IMR-90 (cell line): ENCODE measurements around the gene CHD6. TPM values are rescaled to one million over a fixed set of nuclear protein-coding genes. Genes with fewer than 3 reads are reported as not detected.

Experiments
- ATAC-seq: fragments of 200-7000 bp; cut with Tn5 transposase; 2 replicates; pipeline ENCODE4 v1.9.1; 2020; ENCODE audit warnings: low read depth, mild to moderate bottlenecking, moderate library complexity
- BruUV-seq: library from RNA; stranded (reverse); fragments of 400-500 nt; replicated peaks from 2 replicates; lab custom pipeline; 2021; lab: Mats Ljungman, UMichigan
- CTCF ChIA-PET: fragments of 300-600 bp; formaldehyde crosslinking; extraction: SDS; loops from one replicate; lab custom pipeline; 2021; ENCODE audit warnings: antibody characterized with exemption; lab: Yijun Ruan, JAX
- POLR2A ChIA-PET: fragments of 300-600 bp; sonication (Branson Sonifier 250); formaldehyde crosslinking; loops from one replicate; lab custom pipeline; 2022; ENCODE audit warnings: antibody characterized with exemption; ENCODE audit not compliant: unreplicated experiment; lab: Charles Lee
- DNase-seq: peaks from one replicate; pipeline ENCODE4 v3.0.0; 2013
- H2AFZ ChIP-seq: replicated peaks from 2 replicates; pipeline ENCODE3; 2013; ENCODE audit warnings: low read length, mild to moderate bottlenecking; ENCODE audit not compliant: poor library complexity
- H2AK5ac ChIP-seq: 2 replicates; pipeline ENCODE4 v1.6.1; 2013; ENCODE audit warnings: low read depth, low read length, inconsistent platforms
- H2AK9ac ChIP-seq: replicated peaks from 2 replicates; pipeline ENCODE3; 2013; ENCODE audit warnings: mild to moderate bottlenecking, low read depth, low read length, moderate library complexity; ENCODE audit not compliant: poor library complexity
- H2BK120ac ChIP-seq: 2 replicates; pipeline ENCODE4 v1.6.1; 2013; ENCODE audit warnings: low read depth, low read length, inconsistent platforms
- H2BK15ac ChIP-seq: 3 replicates; pipeline ENCODE4 v1.6.1; 2013; ENCODE audit warnings: low read depth, low read length, inconsistent platforms
- H2BK20ac ChIP-seq: 2 replicates; pipeline ENCODE4 v1.6.1; 2013; ENCODE audit warnings: low read depth, mild to moderate bottlenecking, inconsistent platforms, low read length, moderate library complexity
- H2BK5ac ChIP-seq: 2 replicates; pipeline ENCODE4 v1.6.1; 2013; ENCODE audit warnings: mild to moderate bottlenecking, low read depth, low read length, inconsistent platforms; ENCODE audit not compliant: poor library complexity, severe bottlenecking
- H3K14ac ChIP-seq: replicated peaks from 2 replicates; pipeline ENCODE4 v1.6.1; 2013; ENCODE audit warnings: low read depth, low read length, inconsistent platforms
- H3K18ac ChIP-seq: 2 replicates; pipeline ENCODE4 v1.6.1; 2013; ENCODE audit warnings: low read depth, low read length, control low read depth
- H3K23ac ChIP-seq: 2 replicates; pipeline ENCODE4 v1.6.1; 2013; ENCODE audit warnings: low read depth, low read length, inconsistent platforms
- H3K27ac ChIP-seq: 2 replicates; pipeline ENCODE4 v1.5.1; 2013; ENCODE audit warnings: mild to moderate bottlenecking, control low read depth, low read length; ENCODE audit not compliant: insufficient read depth
- H3K27me3 ChIP-seq: 2 replicates; pipeline ENCODE4 v1.6.1; 2013; ENCODE audit warnings: low read length; ENCODE audit not compliant: control insufficient read depth, insufficient read depth
- H3K36me3 ChIP-seq: 2 replicates; pipeline ENCODE4 v1.6.1; 2013; ENCODE audit warnings: low read length, mixed read lengths; ENCODE audit not compliant: control insufficient read depth, insufficient read depth
- H3K4ac ChIP-seq: 2 replicates; pipeline ENCODE4 v1.6.1; 2013; ENCODE audit warnings: low read depth, low read length, inconsistent platforms
- H3K4me1 ChIP-seq: 2 replicates; pipeline ENCODE4 v1.6.1; 2013; ENCODE audit warnings: low read length, mixed read lengths; ENCODE audit not compliant: control insufficient read depth, insufficient read depth
- H3K4me2 ChIP-seq: 2 replicates; pipeline ENCODE4 v1.6.1; 2013; ENCODE audit warnings: low read depth, mild to moderate bottlenecking, control low read depth, low read length, moderate library complexity
- H3K4me3 ChIP-seq: 2 replicates; pipeline ENCODE4 v1.5.1; 2013; ENCODE audit warnings: low read depth, mild to moderate bottlenecking, control low read depth, low read length, moderate library complexity; ENCODE audit not compliant: insufficient read depth
- H3K56ac ChIP-seq: 2 replicates; pipeline ENCODE4 v1.6.1; 2013; ENCODE audit warnings: low read length, inconsistent platforms; ENCODE audit not compliant: insufficient read depth; ENCODE audit errors: extremely low read depth
- H3K79me1 ChIP-seq, 2 experiments: 2 replicates each; pipeline ENCODE4 v1.6.1; 2013; ENCODE audit warnings: low read length in 2 of 2, inconsistent platforms in 1 of 2, low read depth in 1 of 2
- H3K9ac ChIP-seq: 2 replicates; pipeline ENCODE4 v1.6.1; 2013; ENCODE audit warnings: low read depth, low read length, control low read depth
- H3K9me1 ChIP-seq: 2 replicates; pipeline ENCODE4 v1.6.1; 2013; ENCODE audit warnings: low read length, inconsistent platforms; ENCODE audit not compliant: insufficient read depth
- H3K9me3 ChIP-seq: 2 replicates; pipeline ENCODE4 v1.6.1; 2013; ENCODE audit warnings: low read length; ENCODE audit not compliant: control insufficient read depth, insufficient read depth
- H4K20me1 ChIP-seq: 2 replicates; pipeline ENCODE4 v1.6.1; 2013; ENCODE audit warnings: low read length, inconsistent platforms; ENCODE audit not compliant: insufficient read depth
- H4K5ac ChIP-seq: 2 replicates; pipeline ENCODE4 v1.6.1; 2013; ENCODE audit warnings: mild to moderate bottlenecking, low read depth, low read length, control low read depth
- H4K8ac ChIP-seq, 2 experiments: 2 replicates each; pipeline ENCODE4 v1.6.1; 2013; ENCODE audit warnings: low read depth in 2 of 2, low read length in 2 of 2, control low read depth in 1 of 2, inconsistent platforms in 1 of 2
- H4K91ac ChIP-seq: 2 replicates; pipeline ENCODE4 v1.6.1; 2013; ENCODE audit warnings: low read depth, low read length, inconsistent platforms; ENCODE audit not compliant: insufficient read depth
- BHLHE40 ChIP-seq: fragments of 150-350 bp; IDR thresholded peaks from 2 replicates; pipeline ENCODE4 v1.6.1; 2016; ENCODE audit warnings: mild to moderate bottlenecking, low read depth, low read length
- CEBPB ChIP-seq: IDR thresholded peaks from 2 replicates; pipeline ENCODE4 v1.6.1; 2012; ENCODE audit warnings: low read depth, low read length, improper control_type of control experiment
- CHD1 ChIP-seq: IDR thresholded peaks from 2 replicates; pipeline ENCODE4 v1.6.1; 2012; ENCODE audit warnings: low read depth, low read length, improper control_type of control experiment
- CTCF ChIP-seq: conservative IDR thresholded peaks from 2 replicates; pipeline ENCODE4 v1.5.1; 2012; ENCODE audit warnings: mild to moderate bottlenecking, low read depth, low read length, improper control_type of control experiment
- ELK1 ChIP-seq: fragments of 150-350 bp; IDR thresholded peaks from 2 replicates; pipeline ENCODE4 v1.6.1; 2016; ENCODE audit warnings: low read depth, mild to moderate bottlenecking, low read length, moderate library complexity, borderline replicate concordance
- FOS ChIP-seq: fragments of 150-350 bp; IDR thresholded peaks from 2 replicates; pipeline ENCODE4 v1.6.1; 2016; ENCODE audit warnings: low read depth, low read length
- MAFK ChIP-seq: IDR thresholded peaks from 2 replicates; pipeline ENCODE4 v1.6.1; 2012; ENCODE audit warnings: low read depth, low read length, improper control_type of control experiment
- MAZ ChIP-seq: IDR thresholded peaks from 2 replicates; pipeline ENCODE4 v1.6.1; 2012; ENCODE audit warnings: low read depth, mild to moderate bottlenecking, low read length, improper control_type of control experiment, moderate library complexity, borderline replicate concordance
- MXI1 ChIP-seq: IDR thresholded peaks from 2 replicates; pipeline ENCODE4 v1.6.1; 2012; ENCODE audit warnings: low read depth, mild to moderate bottlenecking, low read length, moderate library complexity, borderline replicate concordance
- NFE2L2 ChIP-seq: fragments of 150-350 bp; IDR thresholded peaks from 2 replicates; pipeline ENCODE4 v1.6.1; 2016; ENCODE audit warnings: low read depth, mild to moderate bottlenecking, low read length
- POLR2A ChIP-seq: IDR thresholded peaks from 2 replicates; pipeline ENCODE4 v1.6.1; 2012; ENCODE audit warnings: mild to moderate bottlenecking, low read depth, low read length
- RAD21 ChIP-seq: IDR thresholded peaks from 2 replicates; pipeline ENCODE4 v1.6.1; 2012; ENCODE audit warnings: low read length, improper control_type of control experiment
- RCOR1 ChIP-seq: IDR thresholded peaks from 2 replicates; pipeline ENCODE4 v1.6.1; 2012; ENCODE audit warnings: mild to moderate bottlenecking, low read length, improper control_type of control experiment; ENCODE audit not compliant: insufficient replicate concordance
- RFX5 ChIP-seq: IDR thresholded peaks from 2 replicates; pipeline ENCODE4 v1.8.0; 2012; ENCODE audit warnings: low read depth, mild to moderate bottlenecking, low read length, moderate library complexity
- SMC3 ChIP-seq: fragments of 150-350 bp; IDR thresholded peaks from 2 replicates; pipeline ENCODE4 v1.6.1; 2016; ENCODE audit warnings: low read depth, mild to moderate bottlenecking, antibody characterized with exemption, low read length, moderate library complexity
- USF2 ChIP-seq: fragments of 150-350 bp; IDR thresholded peaks from 2 replicates; pipeline ENCODE4 v1.6.1; 2017; ENCODE audit warnings: mild to moderate bottlenecking, antibody characterized with exemption, low read length, low read depth
- whole genome bisulfite sequencing, 2 experiments: methylation state at CpG; one replicate each; pipeline versions ENCODE4 v1.1.5 to v1.1.7; 2013; ENCODE audit warnings: missing lambda C conversion rate in 2 of 2; ENCODE audit not compliant: insufficient read length in 1 of 2; ENCODE audit errors: extremely low coverage in 2 of 2; 5-methylcytosine and 5-hydroxymethylcytosine counted together
- dilution Hi-C: fragments of 300-500 bp; cut with HindIII; formaldehyde crosslinking; loops from one replicate; pipeline ENCODE4 v1.14.3; 2018; ENCODE audit warnings: low sequenced_read_pairs; ENCODE audit not compliant: unreplicated experiment
- in situ Hi-C: fragments of 300-500 bp; cut with MboI; formaldehyde crosslinking; loops from 3 replicates; pipeline ENCODE4 v1.14.3; 2019; ENCODE audit warnings: low sequenced_read_pairs, inconsistent platforms, mixed read lengths
- intact Hi-C: fragments of 100-400 bp; cut with micrococcal nuclease; formaldehyde crosslinking; loops from 2 replicates; pipeline ENCODE4 v1.10.0; 2022
- polyA plus RNA-seq, 3 experiments: library from polyadenylated mRNA; depleted of rRNA; stranded (reverse); fragments of >200 nt; gene quantifications; 2 replicates each; pipeline ENCODE4 v1.2.3, GENCODE V29; 2012; ENCODE audit warnings: low replicate concordance in 1 of 3
- total RNA-seq: library from RNA; depleted of rRNA; stranded (reverse); fragments of >200 nt; gene quantifications from 2 replicates; pipeline ENCODE4 v1.2.3, GENCODE V29; 2012

The CHD6 gene
- total and polyA plus RNA-seq, 2 of the 4 experiments (the other 2 are of a cell fraction), result 8.8 to 26.7 TPM

- H3K4me3 ChIP-seq, result no peak overlapping the region
- no peak overlapping the region for H2BK5ac ChIP-seq
- CTCF ChIA-PET, result no interaction called here
- no peak overlapping the region for H3K14ac ChIP-seq
- no peak overlapping the region for H4K5ac ChIP-seq
- in situ Hi-C loops (loop anchor here (25.0 kb wide), 2 partner anchors 437 to 637 kb away; no protein-coding TSS in a partner anchor), intact Hi-C loops (no loop called here), dilution Hi-C loops (no loop called here)
- no peak overlapping the region for H3K27ac ChIP-seq
- no peaks in the 10 kb centered on the region; the same call in 1 of the 2 replicates for H3K9me1 ChIP-seq
- H2BK15ac ChIP-seq, result no peak overlapping the region
- H3K18ac ChIP-seq, result no peak overlapping the region
- peaks cover 56 to 83% of the 10 kb centered on the region in 2 experiments for H3K79me1 ChIP-seq
- no peak overlapping the region for H3K9ac ChIP-seq
- no peak overlapping the region for H2AFZ ChIP-seq
- H3K4ac ChIP-seq, result no peak overlapping the region
- TF ChIP-seq NFE2L2 (no peak), BHLHE40 (no peak), MAZ (no peak), CTCF (no peak), CEBPB (no peak), ELK1 (no peak), RCOR1 (no peak), MAFK (no peak), MXI1 (no peak), RFX5 (no peak), FOS (no peak), RAD21 (no peak), SMC3 (no peak), CHD1 (no peak), POLR2A (no peak), USF2 (no peak)
- ATAC-seq (no peak), DNase-seq (no peak)
- no peak overlapping the region for H4K91ac ChIP-seq
- peaks cover 55% of the 10 kb centered on the region for H4K20me1 ChIP-seq
- H4K8ac ChIP-seq, result no peak overlapping the region
- no CpG with 5 or more reads among the region's 3 CpGs for WGBS, 2 experiments
- H3K27me3 ChIP-seq, result no peaks in the 10 kb centered on the region
- no peak overlapping the region for H2AK5ac ChIP-seq
- no TSS peak for BruUV-seq
- H3K36me3 ChIP-seq, result peaks cover 4% of the 10 kb centered on the region
- H3K56ac ChIP-seq, result no peak overlapping the region
- H2AK9ac ChIP-seq, result no peak overlapping the region
- H3K4me2 ChIP-seq, result no peak overlapping the region
- H2BK20ac ChIP-seq, result no peak overlapping the region
- no peak overlapping the region for H2BK120ac ChIP-seq
- peaks cover 35% of the 10 kb centered on the region for H3K9me3 ChIP-seq
- no peak overlapping the region for H3K23ac ChIP-seq
- H3K4me1 ChIP-seq, result no peaks in the 10 kb centered on the region
- POLR2A ChIA-PET, result no interaction called here
These were observed 18.5 kb downstream of the CHD6 start for GRCh38 chr20:41599699-41600104.
